Lung (tissue), 12 donors: Measurements from ENCODE around the gene TAT. TPM values are rescaled to one million over a fixed set of nuclear protein-coding genes. Genes with fewer than 3 reads are reported as not detected.

Source experiments
- ATAC-seq: fragments of 200-7000 bp; cut with Tn5 transposase; one replicate; pipeline ENCODE4 v1.9.1; 2020; ENCODE audit warnings: moderate number of reproducible peaks; ENCODE audit not compliant: insufficient read depth, low FRiP score
- DNase-seq, 3 donors: peaks; one replicate each; pipeline ENCODE4 v3.0.0-alpha.2; 2013 to 2017
- H3K27ac ChIP-seq, 2 donors: one replicate each; pipeline ENCODE4 v1.5.1; 2013; ENCODE audit warnings: mild to moderate bottlenecking in 2 of 2, moderate library complexity in 2 of 2, control low read depth in 1 of 2, inconsistent platforms in 1 of 2, low read depth in 1 of 2, low read length in 1 of 2
- H3K27me3 ChIP-seq, 3 donors: one replicate each; pipeline ENCODE4 v1.5.1; 2013; ENCODE audit warnings: low read length in 2 of 3; ENCODE audit not compliant: control insufficient read depth in 3 of 3, insufficient read depth in 3 of 3
- H3K36me3 ChIP-seq, 4 donors: one replicate each; pipeline ENCODE4 v1.5.1; 2013; ENCODE audit warnings: low read length in 4 of 4, mild to moderate bottlenecking in 1 of 4, moderate library complexity in 1 of 4; ENCODE audit not compliant: control insufficient read depth in 4 of 4, insufficient read depth in 4 of 4
- H3K4me1 ChIP-seq, 5 donors: one replicate each; pipeline ENCODE4 v1.5.1; 2013; ENCODE audit warnings: low read length in 5 of 5, mild to moderate bottlenecking in 2 of 5, moderate library complexity in 1 of 5; ENCODE audit not compliant: control insufficient read depth in 5 of 5, insufficient read depth in 5 of 5
- H3K4me3 ChIP-seq: one replicate; pipeline ENCODE4 v1.5.1; 2013; ENCODE audit warnings: mild to moderate bottlenecking, control low read depth, moderate library complexity
- H3K9ac ChIP-seq, 2 donors: one replicate each; pipeline ENCODE4 v1.5.1; 2013; ENCODE audit warnings: low read length in 2 of 2, control low read depth in 1 of 2; ENCODE audit not compliant: insufficient read depth in 1 of 2
- H3K9me3 ChIP-seq, 4 donors: one replicate each; pipeline ENCODE4 v1.5.1; 2013; ENCODE audit warnings: low read length in 3 of 4, mild to moderate bottlenecking in 1 of 4, moderate library complexity in 1 of 4; ENCODE audit not compliant: control insufficient read depth in 4 of 4, insufficient read depth in 3 of 4
- WGBS, 2 donors: extraction: QIAGEN DNeasy Blood & Tissue Kit; methylation state at CpG; one replicate each; pipeline ENCODE4 v1.1.7; 2013; 5-methylcytosine and 5-hydroxymethylcytosine counted together
- polyA plus RNA-seq, 2 donors: library from polyadenylated mRNA; stranded (reverse); fragments of 200-250 nt; gene quantifications; one replicate each; pipeline ENCODE4 v1.2.1, GENCODE V29; 2013
- total RNA-seq, 2 donors: library from RNA; depleted of rRNA in 1 of 2; stranded (reverse); fragments of >200 nt in 1 of 2; gene quantifications; one replicate each; pipeline ENCODE4 v1.2.1, GENCODE V29; 2014 to 2021
- TF ChIP-seq, protein P1 (sequence below): IDR thresholded peaks from 2 replicates; pipeline ENCODE4 v1.5.1; 2012; ENCODE audit warnings: mild to moderate bottlenecking; ENCODE audit errors: control extremely low read depth, extremely low read depth
- donor health status: control.
- donor health status: control.
- donor health status: Bipolar disorder and iron deficiency.
- donor health status: healthy.
- donor health status: DM: yes; HTN: yes; CAD: no.

The TAT gene
- total and polyA plus RNA-seq, 4 donors: 0.14 to 0.74 (median 0.26) TPM; not detected in 1

DNA sequence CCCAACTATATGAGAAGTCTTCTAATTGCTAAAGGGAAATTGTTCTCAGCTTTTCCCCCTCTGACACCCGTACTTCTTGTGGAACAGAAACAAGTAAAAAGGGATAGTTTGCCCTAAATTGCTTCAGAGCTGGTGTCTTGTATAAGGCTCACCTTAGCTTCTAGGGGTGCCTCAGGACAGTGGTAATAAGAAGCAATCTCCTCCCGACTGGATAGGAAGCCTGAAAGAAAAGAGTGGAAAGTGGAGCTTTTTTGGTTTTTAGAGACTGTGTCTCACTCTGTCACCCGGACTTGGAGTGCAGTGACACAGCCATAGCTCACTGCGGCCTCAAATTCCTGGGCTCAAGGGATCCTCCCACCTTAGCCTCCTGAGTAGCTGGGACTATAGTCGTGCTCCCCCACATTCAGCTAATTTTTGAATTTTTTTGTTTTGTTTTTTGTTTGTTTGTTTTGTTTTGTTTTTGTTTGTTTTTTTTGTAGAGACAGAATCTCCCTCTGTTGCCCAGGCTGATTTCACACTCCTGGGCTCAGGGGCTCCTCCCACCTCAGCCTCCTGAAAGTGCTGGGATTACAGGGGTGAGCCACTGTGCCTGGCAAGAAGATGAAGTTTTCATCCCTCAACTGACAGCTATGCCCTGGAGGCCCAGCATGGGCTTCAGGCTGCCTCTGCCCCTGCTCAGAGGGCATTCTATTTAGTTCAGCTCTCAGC, 3.4 kb downstream of the TAT start:
- Histone ChIP-seq H3K9me3 (no peaks in the 10 kb centered on the region), H3K36me3 (no peaks in the 10 kb centered on the region), H3K4me3 (no peak overlapping the region), H3K9ac (no peak overlapping the region), H3K4me1 (no peaks in the 10 kb centered on the region), H3K27ac (no peak overlapping the region), H3K27me3 (peaks cover 0 to 3% (median 0%) of the 10 kb centered on the region in 3 donors)
- WGBS, 2 donors: 88 to 91% methylated on average over 5 of the region's 5 CpGs
- TF ChIP-seq, protein P1, sequence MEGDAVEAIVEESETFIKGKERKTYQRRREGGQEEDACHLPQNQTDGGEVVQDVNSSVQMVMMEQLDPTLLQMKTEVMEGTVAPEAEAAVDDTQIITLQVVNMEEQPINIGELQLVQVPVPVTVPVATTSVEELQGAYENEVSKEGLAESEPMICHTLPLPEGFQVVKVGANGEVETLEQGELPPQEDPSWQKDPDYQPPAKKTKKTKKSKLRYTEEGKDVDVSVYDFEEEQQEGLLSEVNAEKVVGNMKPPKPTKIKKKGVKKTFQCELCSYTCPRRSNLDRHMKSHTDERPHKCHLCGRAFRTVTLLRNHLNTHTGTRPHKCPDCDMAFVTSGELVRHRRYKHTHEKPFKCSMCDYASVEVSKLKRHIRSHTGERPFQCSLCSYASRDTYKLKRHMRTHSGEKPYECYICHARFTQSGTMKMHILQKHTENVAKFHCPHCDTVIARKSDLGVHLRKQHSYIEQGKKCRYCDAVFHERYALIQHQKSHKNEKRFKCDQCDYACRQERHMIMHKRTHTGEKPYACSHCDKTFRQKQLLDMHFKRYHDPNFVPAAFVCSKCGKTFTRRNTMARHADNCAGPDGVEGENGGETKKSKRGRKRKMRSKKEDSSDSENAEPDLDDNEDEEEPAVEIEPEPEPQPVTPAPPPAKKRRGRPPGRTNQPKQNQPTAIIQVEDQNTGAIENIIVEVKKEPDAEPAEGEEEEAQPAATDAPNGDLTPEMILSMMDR: no peak
- DNase-seq (no peak), ATAC-seq (no peak)

DNA sequence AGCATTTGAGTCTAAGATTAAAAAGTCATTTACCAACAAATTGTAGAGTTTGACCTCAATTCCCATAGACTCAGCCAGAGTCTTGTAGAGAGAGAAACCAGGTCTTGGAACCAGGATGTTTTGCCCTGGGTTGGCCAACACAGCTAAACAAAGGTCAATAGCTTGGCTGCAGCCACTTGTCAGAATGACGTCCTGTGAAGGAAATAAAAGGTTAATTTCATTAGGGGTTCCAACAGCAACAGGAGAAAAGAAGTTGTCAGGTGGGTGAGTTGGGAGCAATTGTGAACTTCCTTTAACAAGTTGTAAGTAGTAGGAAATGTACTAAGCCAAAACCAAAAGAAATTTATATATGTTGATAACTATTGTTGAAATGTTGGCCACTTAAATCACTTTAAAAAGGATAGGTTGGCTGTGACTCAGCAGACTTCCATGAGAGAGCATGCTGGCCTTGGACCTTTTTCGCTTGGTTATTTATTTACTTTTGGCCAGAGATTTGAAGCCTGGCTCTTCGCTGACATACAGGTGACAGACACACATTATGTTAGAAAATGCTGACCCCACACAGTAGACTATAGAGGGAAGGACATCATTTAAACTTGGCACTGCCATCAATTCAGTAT, 4.3 kb downstream of the TAT start:
- Histone ChIP-seq H3K9ac (no peak overlapping the region), H3K4me3 (no peak overlapping the region), H3K27ac (no peak overlapping the region), H3K9me3 (no peaks in the 10 kb centered on the region), H3K36me3 (no peaks in the 10 kb centered on the region), H3K4me1 (peaks cover 0 to 3% (median 0%) of the 10 kb centered on the region in 5 donors), H3K27me3 (peaks cover 0 to 3% (median 0%) of the 10 kb centered on the region in 3 donors)
- ATAC-seq (no peak), DNase-seq (no peak)
- 45 to 66% methylated on average over 3 of the region's 3 CpGs for WGBS, 2 donors
- TF ChIP-seq, protein P1: no peak

DNA sequence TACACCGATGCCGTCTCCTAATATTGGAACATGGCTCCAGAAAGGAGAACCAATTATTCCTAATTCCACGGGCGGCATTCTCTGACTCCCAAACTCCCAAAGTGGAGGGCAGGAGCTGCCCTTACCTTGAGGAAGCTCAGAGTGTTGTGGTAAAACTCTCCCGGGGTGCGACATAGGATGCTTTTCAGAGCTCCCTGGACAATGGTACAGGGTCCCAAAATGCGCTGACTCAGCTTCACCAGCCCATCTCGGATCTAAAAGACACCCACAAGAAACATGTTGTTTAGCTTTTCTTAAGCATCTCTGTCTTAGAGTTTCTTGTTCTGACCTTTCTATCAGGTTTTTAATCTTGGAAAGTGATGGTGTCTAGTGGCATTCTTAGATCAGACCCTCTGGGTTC, 6.7 kb downstream of the TAT start:
- Histone ChIP-seq H3K27me3 (no peaks in the 10 kb centered on the region), H3K9ac (no peak overlapping the region), H3K36me3 (no peaks in the 10 kb centered on the region), H3K4me1 (peaks cover 0 to 9% (median 3%) of the 10 kb centered on the region in 5 donors), H3K27ac (no peak overlapping the region), H3K4me3 (no peak overlapping the region), H3K9me3 (no peaks in the 10 kb centered on the region)
- DNase-seq (no peak), ATAC-seq (no peak)
- TF ChIP-seq, protein P1: no peak
- 94 to 96% methylated on average over 8 of the region's 8 CpGs for WGBS, 2 donors
